ENCODE data around the gene TNS3.

DNA sequence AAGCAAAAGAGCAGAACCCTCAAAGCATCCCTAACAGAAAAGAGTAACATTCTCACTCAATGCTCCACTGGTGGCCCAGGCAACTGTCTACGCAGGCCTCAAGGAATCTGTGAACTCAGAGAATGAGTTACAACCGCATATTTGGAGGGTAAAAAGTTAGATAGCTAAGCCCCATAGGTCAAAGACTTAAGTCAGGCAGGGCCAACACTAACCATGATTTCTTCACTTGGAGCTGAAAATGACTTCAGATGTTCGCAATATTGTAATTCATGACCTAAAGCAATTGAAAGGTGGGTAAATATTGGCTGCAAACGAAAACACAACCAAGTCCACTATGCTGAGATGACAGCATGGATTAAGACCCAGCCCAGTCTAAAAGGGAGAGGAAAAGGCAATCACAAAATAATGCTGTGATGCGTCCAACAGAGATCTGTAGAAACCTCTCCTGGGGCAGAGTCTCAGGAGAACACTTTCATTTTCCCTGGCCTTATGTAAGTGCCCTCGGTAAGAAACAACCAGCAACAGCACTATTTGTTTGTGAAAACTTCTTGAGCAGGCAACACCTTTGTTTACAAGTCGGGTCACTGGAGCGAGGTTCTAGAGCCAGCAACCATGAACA lies 176.5 kb downstream of the TNS3 start:
- TF ChIP-seq POLR2A (IDR thresholded peaks at IDR 0.05; ENCODE audit: low read length) (no peak), GATA1 (IDR thresholded peaks at IDR 0.05; ENCODE audit: low read depth, low read length) (no peak)
